ENCODE results near the gene HAPLN2. TPM values are rescaled to one million over a fixed set of nuclear protein-coding genes. Genes with fewer than 3 reads are reported as not detected.
"Not testable (repeated sequence)": the region's sequence is repeated elsewhere in the genome, so short reads cannot be mapped to it uniquely, and the experiment has no call there.

HAPLN2 gene
- polyA plus RNA-seq, 12 donors, result 0.22 to 0.94 (median 0.39) TPM; not detected in 4

- peak; percentile 57 for DNase-seq
These were observed 27.6 kb upstream of the HAPLN2 start, which contains the start of gene NAXE for GRCh38 chr1:156591432-156592157. TSS of gene NAXE (plus strand) at chr1:156591776. CDS start at chr1:156591805, 29 bp downstream.

- no peak for DNase-seq
These were observed 26.9 kb upstream of the HAPLN2 start for GRCh38 chr1:156592158-156592909.

- no peak for DNase-seq
These were observed 26.1 kb upstream of the HAPLN2 start for GRCh38 chr1:156592910-156593660.

GRCh38 chr1:156593661-156593989 is 25.6 kb upstream of the HAPLN2 start:
- no peak for DNase-seq

GRCh38 chr1:156594190-156594589 is 25.0 kb upstream of the HAPLN2 start:
- no peak for DNase-seq

- DNase-seq, result no peak
These were observed 24.2 kb upstream of the HAPLN2 start for GRCh38 chr1:156595016-156595415.

- no peak for DNase-seq
These were observed 22.8 kb upstream of the HAPLN2 start for GRCh38 chr1:156596426-156596825.

GRCh38 chr1:156598125-156598524 is 21.1 kb upstream of the HAPLN2 start:
- DNase-seq, result no peak

- DNase-seq, result no peak
These were observed 20.3 kb upstream of the HAPLN2 start for GRCh38 chr1:156598731-156599432.

GRCh38 chr1:156599811-156600210 is 19.4 kb upstream of the HAPLN2 start:
- no peak for DNase-seq

GRCh38 chr1:156600733-156601121 is 18.5 kb upstream of the HAPLN2 start:
- DNase-seq, result no peak

GRCh38 chr1:156601122-156601830 is 17.9 kb upstream of the HAPLN2 start, which contains the start of gene GPATCH4:
TSS of gene GPATCH4 (minus strand) at chr1:156601479.
- peak; percentile 87 for DNase-seq

- DNase-seq, result no peak
These were observed 17.3 kb upstream of the HAPLN2 start for GRCh38 chr1:156601892-156602291.

GRCh38 chr1:156602557-156602993 is 16.6 kb upstream of the HAPLN2 start:
- DNase-seq, result no peak

GRCh38 chr1:156607344-156607743 is 11.9 kb upstream of the HAPLN2 start:
- DNase-seq, result not testable (repeated sequence)

- DNase-seq, result peak; percentile 52
These were observed 11.1 kb upstream of the HAPLN2 start for GRCh38 chr1:156608036-156608674.

- no peak for DNase-seq
These were observed 10.2 kb upstream of the HAPLN2 start for GRCh38 chr1:156608981-156609380.

GRCh38 chr1:156610072-156610471 is 9.1 kb upstream of the HAPLN2 start:
- DNase-seq, result not testable (repeated sequence)

GRCh38 chr1:156612666-156613065 is 6.5 kb upstream of the HAPLN2 start:
- DNase-seq, result no peak

GRCh38 chr1:156615946-156616345 is 3.3 kb upstream of the HAPLN2 start:
- no peak for DNase-seq

- DNase-seq, result no peak
These were observed 2.8 kb upstream of the HAPLN2 start for GRCh38 chr1:156616463-156616862.
